SK-N-SH treated with all-trans-retinoic acid at 6 μM for 48 hours (cell line): ENCODE measurements around the gene PTGS1.

ENCODE experiments used
- ATAC-seq: fragments of 200-7000 bp; cut with Tn5 transposase; 3 replicates; pipeline ENCODE4 v1.9.1; 2020; ENCODE audit warnings: mild to moderate bottlenecking, moderate library complexity
- ARNTL ChIP-seq: fragments of 450-650 bp; formaldehyde crosslinking; IDR thresholded peaks from 2 replicates; pipeline ENCODE4 v1.5.0; 2020; ENCODE audit warnings: low read depth, mild to moderate bottlenecking, moderate library complexity, borderline replicate concordance
- BACH2 ChIP-seq: fragments of 250-450 bp; sonication (Bioruptor Pico); IDR thresholded peaks from 2 replicates; pipeline ENCODE4 v1.9.0; 2021; ENCODE audit warnings: mild to moderate bottlenecking, borderline replicate concordance
- CSDC2 ChIP-seq: fragments of 250-450 bp; sonication (Bioruptor Pico); IDR thresholded peaks from 2 replicates; pipeline ENCODE4 v1.5.0; 2020; ENCODE audit warnings: mild to moderate bottlenecking, moderate library complexity
- ESRRG ChIP-seq: fragments of 250-450 bp; sonication (Bioruptor Pico); IDR thresholded peaks from 2 replicates; pipeline ENCODE4 v1.6.1; 2021; ENCODE audit warnings: mild to moderate bottlenecking
- GLIS3 ChIP-seq: fragments of 250-450 bp; sonication (Bioruptor Pico); IDR thresholded peaks from 2 replicates; pipeline ENCODE4 v1.5.0; 2020; ENCODE audit warnings: mild to moderate bottlenecking, moderate library complexity
- ISL1 ChIP-seq: fragments of 250-450 bp; sonication (Bioruptor Pico); IDR thresholded peaks from 2 replicates; pipeline ENCODE4 v2.1.2; 2022; ENCODE audit warnings: mild to moderate bottlenecking, moderate library complexity
- OSR1 ChIP-seq: fragments of 250-450 bp; sonication (Bioruptor Pico); IDR thresholded peaks from 2 replicates; pipeline ENCODE4 v1.8.0; 2022; ENCODE audit warnings: moderate library complexity, mild to moderate bottlenecking, inconsistent platforms
- PPARA ChIP-seq: fragments of 250-450 bp; sonication (Bioruptor Pico); IDR thresholded peaks from 2 replicates; pipeline ENCODE4 v1.5.0; 2020; ENCODE audit warnings: mild to moderate bottlenecking, borderline replicate concordance
- RARB ChIP-seq: fragments of 250-450 bp; sonication (Bioruptor Pico); IDR thresholded peaks from 2 replicates; pipeline ENCODE4 v1.8.0; 2021; ENCODE audit warnings: mild to moderate bottlenecking, moderate library complexity
- SNAI2 ChIP-seq: fragments of 250-450 bp; sonication (Bioruptor Pico); IDR thresholded peaks from 2 replicates; pipeline ENCODE4 v1.5.0; 2020; ENCODE audit warnings: mild to moderate bottlenecking, moderate library complexity
- TCF4 ChIP-seq: fragments of 250-450 bp; sonication (Bioruptor Pico); IDR thresholded peaks from 2 replicates; pipeline ENCODE4 v1.8.0; 2021; ENCODE audit warnings: mild to moderate bottlenecking, moderate library complexity, borderline replicate concordance
- TOX ChIP-seq: fragments of 250-450 bp; sonication (Bioruptor Pico); IDR thresholded peaks from 2 replicates; pipeline ENCODE4 v1.8.0; 2021; ENCODE audit warnings: mild to moderate bottlenecking, moderate library complexity, borderline replicate concordance
- ZC3H10 ChIP-seq: fragments of 250-450 bp; sonication (Bioruptor Pico); IDR thresholded peaks from 2 replicates; pipeline ENCODE4 v1.5.1; 2021; ENCODE audit warnings: mild to moderate bottlenecking, moderate library complexity
- ZFP3 ChIP-seq: fragments of 250-450 bp; sonication (Bioruptor Pico); IDR thresholded peaks from 2 replicates; pipeline ENCODE4 v1.5.0; 2020; ENCODE audit warnings: mild to moderate bottlenecking, moderate library complexity
- ZNF565 ChIP-seq: fragments of 450-650 bp; formaldehyde crosslinking; conservative IDR thresholded peaks from 2 replicates; pipeline ENCODE4 v1.5.0; 2020; ENCODE audit warnings: low read depth, mild to moderate bottlenecking, moderate library complexity
- ZNF70 ChIP-seq: fragments of 450-650 bp; formaldehyde crosslinking; IDR thresholded peaks from 2 replicates; pipeline ENCODE4 v1.5.0; 2020; ENCODE audit warnings: mild to moderate bottlenecking, moderate library complexity
- ZNF8 ChIP-seq: fragments of 450-650 bp; formaldehyde crosslinking; IDR thresholded peaks from 2 replicates; pipeline ENCODE4 v1.5.0; 2020; ENCODE audit warnings: mild to moderate bottlenecking, moderate library complexity
- TF ChIP-seq, protein P1 (sequence below): fragments of 250-450 bp; sonication (Bioruptor Pico); IDR thresholded peaks from 2 replicates; pipeline ENCODE4 v1.5.1; 2020; ENCODE audit warnings: low read depth, mild to moderate bottlenecking, moderate library complexity
- TF ChIP-seq, protein P2 (sequence below): fragments of 250-450 bp; sonication (Bioruptor Pico); IDR thresholded peaks from 2 replicates; pipeline ENCODE4 v1.5.1; 2021; ENCODE audit warnings: mild to moderate bottlenecking, moderate library complexity
- TF ChIP-seq, protein P3 (sequence below): fragments of 250-450 bp; sonication (Bioruptor Pico); IDR thresholded peaks from 2 replicates; pipeline ENCODE4 v1.8.0; 2020; ENCODE audit warnings: mild to moderate bottlenecking, moderate library complexity, borderline replicate concordance
- TF ChIP-seq, protein P4 (sequence below): fragments of 250-450 bp; sonication (Bioruptor Pico); IDR thresholded peaks from 2 replicates; pipeline ENCODE4 v1.5.0; 2020; ENCODE audit warnings: mild to moderate bottlenecking, moderate library complexity
- TF ChIP-seq, protein P5 (sequence below): fragments of 250-450 bp; sonication (Bioruptor Pico); IDR thresholded peaks from 2 replicates; pipeline ENCODE4 v1.8.0; 2021; ENCODE audit warnings: low read depth, mild to moderate bottlenecking, moderate library complexity, borderline replicate concordance

Gene PTGS1

DNA sequence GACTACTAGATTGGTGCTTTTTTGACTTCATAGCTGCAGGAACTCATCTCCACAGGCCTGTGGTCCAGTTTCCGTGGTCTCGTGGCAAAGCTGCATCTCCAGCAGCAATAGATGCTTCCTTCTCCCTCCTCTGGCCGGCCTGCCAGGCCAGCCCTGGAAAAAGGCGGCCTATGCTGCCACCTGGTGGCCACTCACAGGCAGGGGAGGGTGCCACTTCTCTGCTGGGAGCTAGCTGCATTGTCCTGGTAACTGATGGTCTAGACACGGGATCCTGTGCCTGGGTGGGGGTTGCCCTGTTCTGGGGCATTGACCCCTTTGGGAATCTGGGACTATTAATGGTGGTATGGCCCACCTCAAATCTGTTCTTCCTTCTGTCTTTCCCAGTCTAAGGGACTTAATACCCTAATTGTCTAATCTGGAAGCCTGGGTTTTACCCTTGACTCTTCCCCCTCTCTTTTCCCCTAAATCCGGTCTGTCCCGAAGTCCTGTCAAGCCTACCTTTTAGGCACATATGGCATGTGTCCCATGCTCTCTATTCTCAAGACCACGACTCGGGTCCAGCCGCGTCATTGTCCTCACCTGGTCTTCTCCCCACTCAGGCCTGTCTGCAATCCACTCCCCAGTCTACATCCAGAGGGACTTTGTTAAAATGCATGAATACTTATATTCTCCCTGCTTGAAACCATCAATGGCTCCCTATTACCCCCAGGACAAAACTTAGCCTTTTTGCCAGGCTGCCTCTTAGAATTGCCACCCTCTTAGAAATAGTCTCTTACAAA is 20.1 kb upstream of the PTGS1 start:
- peak; percentile 99 for ATAC-seq

DNA sequence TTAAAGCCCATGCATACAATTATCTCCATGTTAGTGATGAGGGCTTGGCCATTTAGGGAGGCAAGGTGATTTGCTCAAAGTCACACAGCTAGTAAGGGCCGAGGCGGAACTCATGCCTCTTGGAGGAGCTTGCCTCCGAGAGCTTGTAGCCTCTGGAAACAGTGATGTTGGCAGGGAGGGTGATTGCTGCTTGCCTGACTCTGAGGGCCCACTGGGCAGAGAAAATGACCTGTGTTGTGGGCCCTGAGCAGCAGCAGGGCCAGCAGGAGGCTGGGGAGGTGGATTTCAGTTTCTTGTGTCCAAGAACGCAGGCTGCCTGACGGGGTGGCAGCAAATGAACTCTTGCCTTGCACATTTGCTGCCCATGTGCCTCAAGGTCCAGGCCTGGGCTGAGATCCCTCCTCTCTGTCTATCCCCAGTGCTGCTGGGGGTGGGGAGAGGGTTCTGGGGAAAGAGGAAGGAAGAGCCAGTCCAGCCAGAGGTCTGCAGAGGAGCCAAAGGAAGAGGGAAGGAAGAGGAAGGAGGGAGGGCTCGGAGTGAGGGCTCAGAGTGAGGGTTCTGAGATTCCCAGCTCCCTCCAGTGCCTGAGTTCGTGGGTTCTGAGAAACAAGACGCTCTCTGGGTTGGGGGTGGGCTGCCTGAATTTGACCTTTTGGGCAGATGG is 16.2 kb upstream of the PTGS1 start:
- ATAC-seq = no peak
- TF ChIP-seq ZC3H10 = no peak
- no peak for TF ChIP-seq CSDC2 (CRISPR knock-in tag)
- no peak for TF ChIP-seq BACH2 (CRISPR knock-in tag)
- TF ChIP-seq, protein P1, sequence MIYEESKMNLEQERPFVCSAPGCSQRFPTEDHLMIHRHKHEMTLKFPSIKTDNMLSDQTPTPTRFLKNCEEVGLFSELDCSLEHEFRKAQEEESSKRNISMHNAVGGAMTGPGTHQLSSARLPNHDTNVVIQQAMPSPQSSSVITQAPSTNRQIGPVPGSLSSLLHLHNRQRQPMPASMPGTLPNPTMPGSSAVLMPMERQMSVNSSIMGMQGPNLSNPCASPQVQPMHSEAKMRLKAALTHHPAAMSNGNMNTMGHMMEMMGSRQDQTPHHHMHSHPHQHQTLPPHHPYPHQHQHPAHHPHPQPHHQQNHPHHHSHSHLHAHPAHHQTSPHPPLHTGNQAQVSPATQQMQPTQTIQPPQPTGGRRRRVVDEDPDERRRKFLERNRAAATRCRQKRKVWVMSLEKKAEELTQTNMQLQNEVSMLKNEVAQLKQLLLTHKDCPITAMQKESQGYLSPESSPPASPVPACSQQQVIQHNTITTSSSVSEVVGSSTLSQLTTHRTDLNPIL (CRISPR knock-in tag) = no peak
- no peak for TF ChIP-seq OSR1 (CRISPR knock-in tag)
- TF ChIP-seq, all 23 proteins: peak for 0

More for the DNA sequence above, 20.1 kb upstream of the PTGS1 start:
- TF ChIP-seq RARB (CRISPR knock-in tag) = no peak
- no peak for TF ChIP-seq SNAI2 (CRISPR knock-in tag)
- TF ChIP-seq ZNF70 (CRISPR knock-in tag) = no peak
- TF ChIP-seq TOX (CRISPR knock-in tag) = no peak
- no peak for TF ChIP-seq ISL1
- no peak for TF ChIP-seq OSR1 (CRISPR knock-in tag)
- no peak for TF ChIP-seq GLIS3 (CRISPR knock-in tag)
- no peak for TF ChIP-seq ARNTL (CRISPR knock-in tag)
- TF ChIP-seq BACH2 (CRISPR knock-in tag) = no peak
- TF ChIP-seq ZNF565 (CRISPR knock-in tag) = no peak
- TF ChIP-seq, protein P2, sequence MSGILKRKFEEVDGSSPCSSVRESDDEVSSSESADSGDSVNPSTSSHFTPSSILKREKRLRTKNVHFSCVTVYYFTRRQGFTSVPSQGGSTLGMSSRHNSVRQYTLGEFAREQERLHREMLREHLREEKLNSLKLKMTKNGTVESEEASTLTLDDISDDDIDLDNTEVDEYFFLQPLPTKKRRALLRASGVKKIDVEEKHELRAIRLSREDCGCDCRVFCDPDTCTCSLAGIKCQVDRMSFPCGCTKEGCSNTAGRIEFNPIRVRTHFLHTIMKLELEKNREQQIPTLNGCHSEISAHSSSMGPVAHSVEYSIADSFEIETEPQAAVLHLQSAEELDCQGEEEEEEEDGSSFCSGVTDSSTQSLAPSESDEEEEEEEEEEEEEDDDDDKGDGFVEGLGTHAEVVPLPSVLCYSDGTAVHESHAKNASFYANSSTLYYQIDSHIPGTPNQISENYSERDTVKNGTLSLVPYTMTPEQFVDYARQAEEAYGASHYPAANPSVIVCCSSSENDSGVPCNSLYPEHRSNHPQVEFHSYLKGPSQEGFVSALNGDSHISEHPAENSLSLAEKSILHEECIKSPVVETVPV (CRISPR knock-in tag) = no peak
- TF ChIP-seq ZFP3 (CRISPR knock-in tag) = no peak
- no peak for TF ChIP-seq CSDC2 (CRISPR knock-in tag)
- no peak for TF ChIP-seq TCF4 (CRISPR knock-in tag)
- TF ChIP-seq, protein P3, sequence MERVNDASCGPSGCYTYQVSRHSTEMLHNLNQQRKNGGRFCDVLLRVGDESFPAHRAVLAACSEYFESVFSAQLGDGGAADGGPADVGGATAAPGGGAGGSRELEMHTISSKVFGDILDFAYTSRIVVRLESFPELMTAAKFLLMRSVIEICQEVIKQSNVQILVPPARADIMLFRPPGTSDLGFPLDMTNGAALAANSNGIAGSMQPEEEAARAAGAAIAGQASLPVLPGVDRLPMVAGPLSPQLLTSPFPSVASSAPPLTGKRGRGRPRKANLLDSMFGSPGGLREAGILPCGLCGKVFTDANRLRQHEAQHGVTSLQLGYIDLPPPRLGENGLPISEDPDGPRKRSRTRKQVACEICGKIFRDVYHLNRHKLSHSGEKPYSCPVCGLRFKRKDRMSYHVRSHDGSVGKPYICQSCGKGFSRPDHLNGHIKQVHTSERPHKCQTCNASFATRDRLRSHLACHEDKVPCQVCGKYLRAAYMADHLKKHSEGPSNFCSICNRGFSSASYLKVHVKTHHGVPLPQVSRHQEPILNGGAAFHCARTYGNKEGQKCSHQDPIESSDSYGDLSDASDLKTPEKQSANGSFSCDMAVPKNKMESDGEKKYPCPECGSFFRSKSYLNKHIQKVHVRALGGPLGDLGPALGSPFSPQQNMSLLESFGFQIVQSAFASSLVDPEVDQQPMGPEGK = no peak

DNA sequence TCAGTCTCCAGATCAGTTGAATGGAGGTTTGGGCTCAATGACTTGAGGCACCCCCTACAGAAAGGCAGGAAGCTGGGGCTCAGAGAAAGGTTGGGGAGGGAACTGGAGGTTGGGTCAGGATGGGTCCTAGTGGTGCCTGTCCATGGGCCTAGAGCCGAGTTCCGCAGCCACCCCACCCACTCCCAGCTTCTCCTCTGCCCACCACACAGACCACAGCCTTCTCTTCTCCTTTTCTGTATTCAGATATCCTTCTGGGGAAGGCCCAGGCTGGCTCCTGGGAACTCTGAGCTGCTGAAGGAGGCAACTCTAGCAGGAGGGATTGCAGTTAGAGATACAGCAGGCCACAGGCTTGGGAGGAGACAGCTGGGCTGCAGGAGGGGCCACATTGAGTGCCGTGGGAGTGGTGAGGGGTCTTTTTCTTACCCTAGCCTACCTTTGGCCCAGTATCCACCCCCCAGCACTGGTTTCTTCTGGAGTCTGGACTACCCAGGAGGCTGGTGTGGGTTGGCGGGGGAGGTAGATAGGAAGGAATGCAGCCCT is 15.4 kb upstream of the PTGS1 start:
- no peak for TF ChIP-seq ZNF70 (CRISPR knock-in tag)
- TF ChIP-seq CSDC2 (CRISPR knock-in tag) = no peak
- TF ChIP-seq ZNF8 (CRISPR knock-in tag) = no peak
- TF ChIP-seq, protein P4, sequence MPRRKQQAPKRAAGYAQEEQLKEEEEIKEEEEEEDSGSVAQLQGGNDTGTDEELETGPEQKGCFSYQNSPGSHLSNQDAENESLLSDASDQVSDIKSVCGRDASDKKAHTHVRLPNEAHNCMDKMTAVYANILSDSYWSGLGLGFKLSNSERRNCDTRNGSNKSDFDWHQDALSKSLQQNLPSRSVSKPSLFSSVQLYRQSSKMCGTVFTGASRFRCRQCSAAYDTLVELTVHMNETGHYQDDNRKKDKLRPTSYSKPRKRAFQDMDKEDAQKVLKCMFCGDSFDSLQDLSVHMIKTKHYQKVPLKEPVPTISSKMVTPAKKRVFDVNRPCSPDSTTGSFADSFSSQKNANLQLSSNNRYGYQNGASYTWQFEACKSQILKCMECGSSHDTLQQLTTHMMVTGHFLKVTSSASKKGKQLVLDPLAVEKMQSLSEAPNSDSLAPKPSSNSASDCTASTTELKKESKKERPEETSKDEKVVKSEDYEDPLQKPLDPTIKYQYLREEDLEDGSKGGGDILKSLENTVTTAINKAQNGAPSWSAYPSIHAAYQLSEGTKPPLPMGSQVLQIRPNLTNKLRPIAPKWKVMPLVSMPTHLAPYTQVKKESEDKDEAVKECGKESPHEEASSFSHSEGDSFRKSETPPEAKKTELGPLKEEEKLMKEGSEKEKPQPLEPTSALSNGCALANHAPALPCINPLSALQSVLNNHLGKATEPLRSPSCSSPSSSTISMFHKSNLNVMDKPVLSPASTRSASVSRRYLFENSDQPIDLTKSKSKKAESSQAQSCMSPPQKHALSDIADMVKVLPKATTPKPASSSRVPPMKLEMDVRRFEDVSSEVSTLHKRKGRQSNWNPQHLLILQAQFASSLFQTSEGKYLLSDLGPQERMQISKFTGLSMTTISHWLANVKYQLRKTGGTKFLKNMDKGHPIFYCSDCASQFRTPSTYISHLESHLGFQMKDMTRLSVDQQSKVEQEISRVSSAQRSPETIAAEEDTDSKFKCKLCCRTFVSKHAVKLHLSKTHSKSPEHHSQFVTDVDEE (CRISPR knock-in tag) = no peak
- TF ChIP-seq ESRRG (CRISPR knock-in tag) = no peak
- no peak for TF ChIP-seq PPARA (CRISPR knock-in tag)
- TF ChIP-seq TOX (CRISPR knock-in tag) = no peak
- TF ChIP-seq, protein P5, sequence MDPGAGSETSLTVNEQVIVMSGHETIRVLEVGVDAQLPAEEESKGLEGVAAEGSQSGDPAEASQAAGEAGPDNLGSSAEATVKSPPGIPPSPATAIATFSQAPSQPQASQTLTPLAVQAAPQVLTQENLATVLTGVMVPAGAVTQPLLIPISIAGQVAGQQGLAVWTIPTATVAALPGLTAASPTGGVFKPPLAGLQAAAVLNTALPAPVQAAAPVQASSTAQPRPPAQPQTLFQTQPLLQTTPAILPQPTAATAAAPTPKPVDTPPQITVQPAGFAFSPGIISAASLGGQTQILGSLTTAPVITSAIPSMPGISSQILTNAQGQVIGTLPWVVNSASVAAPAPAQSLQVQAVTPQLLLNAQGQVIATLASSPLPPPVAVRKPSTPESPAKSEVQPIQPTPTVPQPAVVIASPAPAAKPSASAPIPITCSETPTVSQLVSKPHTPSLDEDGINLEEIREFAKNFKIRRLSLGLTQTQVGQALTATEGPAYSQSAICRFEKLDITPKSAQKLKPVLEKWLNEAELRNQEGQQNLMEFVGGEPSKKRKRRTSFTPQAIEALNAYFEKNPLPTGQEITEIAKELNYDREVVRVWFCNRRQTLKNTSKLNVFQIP (CRISPR knock-in tag) = no peak
- TF ChIP-seq, protein P2 (CRISPR knock-in tag) = no peak
- no peak for TF ChIP-seq OSR1 (CRISPR knock-in tag)
- ATAC-seq = no peak
